ENCODE data around the gene CACNB1.

DNA sequence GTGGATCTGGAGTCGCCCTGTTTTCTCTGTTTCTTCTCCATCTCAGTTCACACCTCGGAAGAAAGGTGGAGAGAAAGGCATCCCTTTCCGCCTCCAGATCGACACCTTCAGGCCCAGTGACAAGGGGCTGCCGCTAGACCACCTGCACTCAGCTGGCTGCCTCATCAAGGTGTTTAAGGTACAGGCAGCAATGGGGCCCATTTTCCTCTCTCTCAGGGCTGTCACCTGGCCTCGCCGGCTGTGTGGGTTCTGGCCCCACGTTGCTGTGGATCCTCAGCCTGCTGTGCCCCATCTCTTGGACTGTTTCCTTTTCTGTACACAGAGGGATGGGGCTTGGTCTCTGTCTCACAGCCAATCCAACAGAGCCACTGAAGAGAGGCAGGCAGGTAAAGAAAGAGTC, 45.7 kb upstream of the CACNB1 start:
- no peak for TF ChIP-seq OSR1 (CRISPR knock-in tag; IDR thresholded peaks at IDR 0.05)
- TF ChIP-seq, protein P1, sequence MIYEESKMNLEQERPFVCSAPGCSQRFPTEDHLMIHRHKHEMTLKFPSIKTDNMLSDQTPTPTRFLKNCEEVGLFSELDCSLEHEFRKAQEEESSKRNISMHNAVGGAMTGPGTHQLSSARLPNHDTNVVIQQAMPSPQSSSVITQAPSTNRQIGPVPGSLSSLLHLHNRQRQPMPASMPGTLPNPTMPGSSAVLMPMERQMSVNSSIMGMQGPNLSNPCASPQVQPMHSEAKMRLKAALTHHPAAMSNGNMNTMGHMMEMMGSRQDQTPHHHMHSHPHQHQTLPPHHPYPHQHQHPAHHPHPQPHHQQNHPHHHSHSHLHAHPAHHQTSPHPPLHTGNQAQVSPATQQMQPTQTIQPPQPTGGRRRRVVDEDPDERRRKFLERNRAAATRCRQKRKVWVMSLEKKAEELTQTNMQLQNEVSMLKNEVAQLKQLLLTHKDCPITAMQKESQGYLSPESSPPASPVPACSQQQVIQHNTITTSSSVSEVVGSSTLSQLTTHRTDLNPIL (CRISPR knock-in tag; IDR thresholded peaks at IDR 0.05; ENCODE audit: low read depth), result no peak
- TF ChIP-seq ARNTL (CRISPR knock-in tag; IDR thresholded peaks at IDR 0.05; ENCODE audit: borderline replicate concordance, low read depth), result no peak
- TF ChIP-seq ZNF70 (CRISPR knock-in tag; IDR thresholded peaks at IDR 0.05), result no peak
- TF ChIP-seq, protein P2, sequence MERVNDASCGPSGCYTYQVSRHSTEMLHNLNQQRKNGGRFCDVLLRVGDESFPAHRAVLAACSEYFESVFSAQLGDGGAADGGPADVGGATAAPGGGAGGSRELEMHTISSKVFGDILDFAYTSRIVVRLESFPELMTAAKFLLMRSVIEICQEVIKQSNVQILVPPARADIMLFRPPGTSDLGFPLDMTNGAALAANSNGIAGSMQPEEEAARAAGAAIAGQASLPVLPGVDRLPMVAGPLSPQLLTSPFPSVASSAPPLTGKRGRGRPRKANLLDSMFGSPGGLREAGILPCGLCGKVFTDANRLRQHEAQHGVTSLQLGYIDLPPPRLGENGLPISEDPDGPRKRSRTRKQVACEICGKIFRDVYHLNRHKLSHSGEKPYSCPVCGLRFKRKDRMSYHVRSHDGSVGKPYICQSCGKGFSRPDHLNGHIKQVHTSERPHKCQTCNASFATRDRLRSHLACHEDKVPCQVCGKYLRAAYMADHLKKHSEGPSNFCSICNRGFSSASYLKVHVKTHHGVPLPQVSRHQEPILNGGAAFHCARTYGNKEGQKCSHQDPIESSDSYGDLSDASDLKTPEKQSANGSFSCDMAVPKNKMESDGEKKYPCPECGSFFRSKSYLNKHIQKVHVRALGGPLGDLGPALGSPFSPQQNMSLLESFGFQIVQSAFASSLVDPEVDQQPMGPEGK (CRISPR knock-in tag; IDR thresholded peaks at IDR 0.05; ENCODE audit: borderline replicate concordance), result no peak
- TF ChIP-seq, protein P3, sequence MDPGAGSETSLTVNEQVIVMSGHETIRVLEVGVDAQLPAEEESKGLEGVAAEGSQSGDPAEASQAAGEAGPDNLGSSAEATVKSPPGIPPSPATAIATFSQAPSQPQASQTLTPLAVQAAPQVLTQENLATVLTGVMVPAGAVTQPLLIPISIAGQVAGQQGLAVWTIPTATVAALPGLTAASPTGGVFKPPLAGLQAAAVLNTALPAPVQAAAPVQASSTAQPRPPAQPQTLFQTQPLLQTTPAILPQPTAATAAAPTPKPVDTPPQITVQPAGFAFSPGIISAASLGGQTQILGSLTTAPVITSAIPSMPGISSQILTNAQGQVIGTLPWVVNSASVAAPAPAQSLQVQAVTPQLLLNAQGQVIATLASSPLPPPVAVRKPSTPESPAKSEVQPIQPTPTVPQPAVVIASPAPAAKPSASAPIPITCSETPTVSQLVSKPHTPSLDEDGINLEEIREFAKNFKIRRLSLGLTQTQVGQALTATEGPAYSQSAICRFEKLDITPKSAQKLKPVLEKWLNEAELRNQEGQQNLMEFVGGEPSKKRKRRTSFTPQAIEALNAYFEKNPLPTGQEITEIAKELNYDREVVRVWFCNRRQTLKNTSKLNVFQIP (CRISPR knock-in tag; IDR thresholded peaks at IDR 0.05; ENCODE audit: borderline replicate concordance, low read depth), result no peak
- no peak for TF ChIP-seq ISL1 (CRISPR knock-in tag; IDR thresholded peaks at IDR 0.05)
- TF ChIP-seq ZNF8 (CRISPR knock-in tag; IDR thresholded peaks at IDR 0.05), result no peak
- no peak for TF ChIP-seq SNAI2 (CRISPR knock-in tag; IDR thresholded peaks at IDR 0.05)
- TF ChIP-seq ZC3H10 (CRISPR knock-in tag; IDR thresholded peaks at IDR 0.05), result no peak
- no peak for TF ChIP-seq RARB (CRISPR knock-in tag; IDR thresholded peaks at IDR 0.05)

All from SK-N-SH treated with all-trans-retinoic acid at 6 μM for 48 hours (cell line).